Measurements from ENCODE around the gene PAPPA2.

DNA sequence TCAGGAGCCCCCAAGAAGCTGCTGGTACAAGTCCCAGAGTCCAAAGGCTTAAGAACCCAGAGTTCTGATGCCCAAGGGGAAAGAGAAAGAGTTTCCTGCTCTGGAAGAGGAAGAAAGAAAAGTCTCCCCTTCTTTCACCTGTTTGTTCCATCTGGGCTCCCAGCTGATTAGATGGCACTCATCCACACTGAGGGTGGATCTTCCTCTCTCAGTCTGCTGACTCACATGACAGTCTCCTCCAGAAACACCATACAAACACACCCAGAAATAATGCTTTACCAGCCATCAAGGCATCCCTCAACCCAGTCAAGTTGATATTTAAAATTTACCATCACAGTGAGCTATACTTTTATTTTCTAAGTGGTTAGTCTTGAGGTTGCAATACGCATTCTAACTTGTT, 257.9 kb downstream of the PAPPA2 start:
- TF ChIP-seq, protein P1, sequence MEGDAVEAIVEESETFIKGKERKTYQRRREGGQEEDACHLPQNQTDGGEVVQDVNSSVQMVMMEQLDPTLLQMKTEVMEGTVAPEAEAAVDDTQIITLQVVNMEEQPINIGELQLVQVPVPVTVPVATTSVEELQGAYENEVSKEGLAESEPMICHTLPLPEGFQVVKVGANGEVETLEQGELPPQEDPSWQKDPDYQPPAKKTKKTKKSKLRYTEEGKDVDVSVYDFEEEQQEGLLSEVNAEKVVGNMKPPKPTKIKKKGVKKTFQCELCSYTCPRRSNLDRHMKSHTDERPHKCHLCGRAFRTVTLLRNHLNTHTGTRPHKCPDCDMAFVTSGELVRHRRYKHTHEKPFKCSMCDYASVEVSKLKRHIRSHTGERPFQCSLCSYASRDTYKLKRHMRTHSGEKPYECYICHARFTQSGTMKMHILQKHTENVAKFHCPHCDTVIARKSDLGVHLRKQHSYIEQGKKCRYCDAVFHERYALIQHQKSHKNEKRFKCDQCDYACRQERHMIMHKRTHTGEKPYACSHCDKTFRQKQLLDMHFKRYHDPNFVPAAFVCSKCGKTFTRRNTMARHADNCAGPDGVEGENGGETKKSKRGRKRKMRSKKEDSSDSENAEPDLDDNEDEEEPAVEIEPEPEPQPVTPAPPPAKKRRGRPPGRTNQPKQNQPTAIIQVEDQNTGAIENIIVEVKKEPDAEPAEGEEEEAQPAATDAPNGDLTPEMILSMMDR (IDR thresholded peaks at IDR 0.05; ENCODE audit: low read length): no peak
- no peak for TF ChIP-seq EZH2 (IDR thresholded peaks at IDR 0.05; ENCODE audit: borderline replicate concordance, low read length)
